SH-SY5Y (cell line): ENCODE results near the gene CHURC1.

Source experiments
- GATA2 ChIP-seq: IDR thresholded peaks from 2 replicates; pipeline ENCODE4 v1.6.1; 2011; ENCODE audit warnings: mild to moderate bottlenecking, low read depth, low read length
- GATA3 ChIP-seq: IDR thresholded peaks from 2 replicates; pipeline ENCODE4 v1.6.1; 2011; ENCODE audit warnings: low read depth, mild to moderate bottlenecking, low read length, moderate library complexity

- TF ChIP-seq GATA2 = no peak
- no peak for TF ChIP-seq GATA3
Measured at GRCh38 chr14:64958201-64958600, 43.9 kb downstream of the CHURC1 start.
